Measurements from ENCODE around the gene PKP2.

DNA sequence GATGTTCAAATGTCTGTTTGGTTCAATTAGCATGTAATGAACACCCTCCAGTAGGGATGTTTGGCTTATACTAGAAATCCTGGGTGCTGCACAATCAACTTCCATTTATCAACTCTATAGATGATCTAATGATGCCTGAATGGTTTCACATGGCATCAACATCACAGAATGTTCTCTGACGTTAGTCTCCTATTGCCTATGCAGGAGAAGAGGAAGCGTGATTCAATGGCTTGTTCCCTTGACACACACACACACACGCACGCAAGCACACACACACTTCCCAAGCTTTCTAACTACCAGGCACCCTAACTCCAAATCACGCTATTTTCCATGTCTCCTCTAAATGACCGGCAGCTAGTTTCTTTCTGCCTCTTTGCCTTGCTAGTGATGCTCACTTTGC is 49.3 kb downstream of the PKP2 start:
- TF ChIP-seq POLR2AphosphoS5 (IDR thresholded peaks at IDR 0.05; ENCODE audit: low read depth) = no peak
- TF ChIP-seq, protein P1, sequence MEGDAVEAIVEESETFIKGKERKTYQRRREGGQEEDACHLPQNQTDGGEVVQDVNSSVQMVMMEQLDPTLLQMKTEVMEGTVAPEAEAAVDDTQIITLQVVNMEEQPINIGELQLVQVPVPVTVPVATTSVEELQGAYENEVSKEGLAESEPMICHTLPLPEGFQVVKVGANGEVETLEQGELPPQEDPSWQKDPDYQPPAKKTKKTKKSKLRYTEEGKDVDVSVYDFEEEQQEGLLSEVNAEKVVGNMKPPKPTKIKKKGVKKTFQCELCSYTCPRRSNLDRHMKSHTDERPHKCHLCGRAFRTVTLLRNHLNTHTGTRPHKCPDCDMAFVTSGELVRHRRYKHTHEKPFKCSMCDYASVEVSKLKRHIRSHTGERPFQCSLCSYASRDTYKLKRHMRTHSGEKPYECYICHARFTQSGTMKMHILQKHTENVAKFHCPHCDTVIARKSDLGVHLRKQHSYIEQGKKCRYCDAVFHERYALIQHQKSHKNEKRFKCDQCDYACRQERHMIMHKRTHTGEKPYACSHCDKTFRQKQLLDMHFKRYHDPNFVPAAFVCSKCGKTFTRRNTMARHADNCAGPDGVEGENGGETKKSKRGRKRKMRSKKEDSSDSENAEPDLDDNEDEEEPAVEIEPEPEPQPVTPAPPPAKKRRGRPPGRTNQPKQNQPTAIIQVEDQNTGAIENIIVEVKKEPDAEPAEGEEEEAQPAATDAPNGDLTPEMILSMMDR (IDR thresholded peaks at IDR 0.05; ENCODE audit: insufficient read depth, low read length) = no peak
